ENCODE measurements around the gene SLC25A39.
A peak's percentile ranks its signal among the peaks of the same experiment; 100 is the strongest.

Gene SLC25A39

DNA sequence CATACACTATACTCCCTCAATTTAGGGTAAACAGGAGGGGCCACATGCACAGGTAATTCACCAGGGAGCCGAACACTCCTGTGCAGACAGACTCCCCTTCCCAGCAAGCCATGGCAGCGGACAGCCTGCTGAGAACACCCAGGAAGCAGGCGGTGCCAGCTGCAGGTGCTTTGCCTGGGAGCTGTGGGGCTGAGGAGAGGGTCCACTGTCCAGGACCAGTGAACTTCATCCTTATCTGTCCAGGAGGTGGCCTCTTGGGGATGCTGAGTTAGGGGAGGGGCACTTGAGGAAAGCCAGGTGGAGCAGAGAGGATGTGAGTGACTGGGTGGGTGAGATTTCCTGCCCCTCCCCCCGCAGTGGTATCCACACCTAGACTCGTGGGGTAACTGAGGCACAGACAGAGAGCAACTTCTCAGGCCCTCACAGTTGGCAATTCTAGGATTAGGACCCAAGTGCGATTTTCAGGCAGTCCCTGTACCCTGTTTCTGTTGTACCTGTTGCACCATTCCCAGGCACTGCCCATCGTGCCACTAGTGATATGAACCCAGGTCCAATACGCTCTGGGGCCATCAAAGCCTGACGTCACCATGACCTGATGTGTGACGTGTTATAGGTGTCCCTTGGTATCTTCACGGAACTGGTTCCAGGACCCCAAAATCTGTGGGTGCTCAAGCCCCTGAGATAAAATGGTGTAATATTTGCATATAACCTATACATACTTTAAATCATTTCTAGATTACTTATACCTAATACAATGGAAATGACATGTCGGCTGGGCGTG lies 21.6 kb upstream of the SLC25A39 start:
- H3K27me3 ChIP-seq (ENCODE audit: insufficient read depth, low read length, poor library complexity, severe bottlenecking), result no peaks in the 10 kb centered on the region
- no peaks in the 10 kb centered on the region for H3K36me3 ChIP-seq (ENCODE audit: insufficient read depth, low read length)
- peak overlapping the region; percentile 74 for H3K4me2 ChIP-seq (ENCODE audit: low read depth, low read length, poor library complexity, severe bottlenecking)
- no peak for TF ChIP-seq EZH2phosphoT487 (IDR thresholded peaks at IDR 0.05; ENCODE audit: borderline replicate concordance)
- TF ChIP-seq, protein P1, sequence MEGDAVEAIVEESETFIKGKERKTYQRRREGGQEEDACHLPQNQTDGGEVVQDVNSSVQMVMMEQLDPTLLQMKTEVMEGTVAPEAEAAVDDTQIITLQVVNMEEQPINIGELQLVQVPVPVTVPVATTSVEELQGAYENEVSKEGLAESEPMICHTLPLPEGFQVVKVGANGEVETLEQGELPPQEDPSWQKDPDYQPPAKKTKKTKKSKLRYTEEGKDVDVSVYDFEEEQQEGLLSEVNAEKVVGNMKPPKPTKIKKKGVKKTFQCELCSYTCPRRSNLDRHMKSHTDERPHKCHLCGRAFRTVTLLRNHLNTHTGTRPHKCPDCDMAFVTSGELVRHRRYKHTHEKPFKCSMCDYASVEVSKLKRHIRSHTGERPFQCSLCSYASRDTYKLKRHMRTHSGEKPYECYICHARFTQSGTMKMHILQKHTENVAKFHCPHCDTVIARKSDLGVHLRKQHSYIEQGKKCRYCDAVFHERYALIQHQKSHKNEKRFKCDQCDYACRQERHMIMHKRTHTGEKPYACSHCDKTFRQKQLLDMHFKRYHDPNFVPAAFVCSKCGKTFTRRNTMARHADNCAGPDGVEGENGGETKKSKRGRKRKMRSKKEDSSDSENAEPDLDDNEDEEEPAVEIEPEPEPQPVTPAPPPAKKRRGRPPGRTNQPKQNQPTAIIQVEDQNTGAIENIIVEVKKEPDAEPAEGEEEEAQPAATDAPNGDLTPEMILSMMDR (conservative IDR thresholded peaks at IDR 0.05; ENCODE audit: low read length), result no peak
- H3K79me2 ChIP-seq (ENCODE audit: insufficient read depth, low read length), result no peaks in the 10 kb centered on the region
- H4K20me1 ChIP-seq (ENCODE audit: insufficient read depth, low read length, poor library complexity, severe bottlenecking), result no peaks in the 10 kb centered on the region
- no peak overlapping the region for H2AFZ ChIP-seq (ENCODE audit: low read length)
- no peaks in the 10 kb centered on the region for H3F3A ChIP-seq (ENCODE audit: low read depth)
- H3K9ac ChIP-seq (ENCODE audit: low read depth, low read length, poor library complexity, severe bottlenecking), result no peak overlapping the region
- peaks cover 5% of the 10 kb centered on the region for H3K4me1 ChIP-seq (ENCODE audit: insufficient read depth, low read length, poor library complexity, severe bottlenecking)
- no peaks in the 10 kb centered on the region for H3K9me2 ChIP-seq (replicated peaks; ENCODE audit: low read depth, low read length)
- H3K4me3 ChIP-seq (ENCODE audit: low read length, poor library complexity, severe bottlenecking), result peak overlapping the region; percentile 76
- H3K9me3 ChIP-seq (ENCODE audit: insufficient read depth, low read depth, low read length), result no peaks in the 10 kb centered on the region

GRCh38 chr17:44345454-44346026 lies 20.9 kb upstream of the SLC25A39 start:
- peak overlapping the region; percentile 76 for H3K4me3 ChIP-seq (ENCODE audit: low read length, poor library complexity, severe bottlenecking)
- no peaks in the 10 kb centered on the region for H3F3A ChIP-seq (ENCODE audit: low read depth)
- H3K4me1 ChIP-seq (ENCODE audit: insufficient read depth, low read length, poor library complexity, severe bottlenecking), result peaks cover 5% of the 10 kb centered on the region

GRCh38 chr17:44344939-44345453 lies 20.4 kb upstream of the SLC25A39 start, which contains the start of gene GRN:
GRN (plus strand) TSS chr17:44345302; CDS start chr17:44349165, 3,863 bp downstream.
- no peaks in the 10 kb centered on the region for H3F3A ChIP-seq (ENCODE audit: low read depth)
- H3K9ac ChIP-seq (ENCODE audit: low read depth, low read length, poor library complexity, severe bottlenecking), result peak within 1 kb of the TSS; percentile 56
- H3K4me2 ChIP-seq (ENCODE audit: low read depth, low read length, poor library complexity, severe bottlenecking), result peak within 1 kb of the TSS; percentile 74
- peaks cover 5% of the 10 kb centered on the region for H3K4me1 ChIP-seq (ENCODE audit: insufficient read depth, low read length, poor library complexity, severe bottlenecking)
- no peaks in the 10 kb centered on the region for H3K9me2 ChIP-seq (replicated peaks; ENCODE audit: low read depth, low read length)
- H3K4me3 ChIP-seq (ENCODE audit: low read length, poor library complexity, severe bottlenecking), result peak within 1 kb of the TSS; percentile 76
- no peaks in the 10 kb centered on the region for H4K20me1 ChIP-seq (ENCODE audit: insufficient read depth, low read length, poor library complexity, severe bottlenecking)
- peak within 1 kb of the TSS; percentile 66 for H2AFZ ChIP-seq (ENCODE audit: low read length)
- H3K36me3 ChIP-seq (ENCODE audit: insufficient read depth, low read length), result no peaks in the 10 kb centered on the region
- no peaks in the 10 kb centered on the region for H3K27me3 ChIP-seq (ENCODE audit: insufficient read depth, low read length, poor library complexity, severe bottlenecking)
- TF ChIP-seq EZH2phosphoT487 (IDR thresholded peaks at IDR 0.05; ENCODE audit: borderline replicate concordance), result no peak
- TF ChIP-seq, protein P1 (conservative IDR thresholded peaks at IDR 0.05; ENCODE audit: low read length), result no peak
- H3K9me3 ChIP-seq (ENCODE audit: insufficient read depth, low read depth, low read length), result no peaks in the 10 kb centered on the region
- H3K79me2 ChIP-seq (ENCODE audit: insufficient read depth, low read length), result no peaks in the 10 kb centered on the region

More at GRCh38 chr17:44345454-44346026, 20.9 kb upstream of the SLC25A39 start:
- Histone ChIP-seq H3K9me2 (replicated peaks; ENCODE audit: low read depth, low read length) (no peaks in the 10 kb centered on the region), H3K27me3 (ENCODE audit: insufficient read depth, low read length, poor library complexity, severe bottlenecking) (no peaks in the 10 kb centered on the region), H3K4me2 (ENCODE audit: low read depth, low read length, poor library complexity, severe bottlenecking) (peak overlapping the region; percentile 74), H3K36me3 (ENCODE audit: insufficient read depth, low read length) (no peaks in the 10 kb centered on the region), H2AFZ (ENCODE audit: low read length) (peak overlapping the region; percentile 66), H4K20me1 (ENCODE audit: insufficient read depth, low read length, poor library complexity, severe bottlenecking) (no peaks in the 10 kb centered on the region), H3K9me3 (ENCODE audit: insufficient read depth, low read depth, low read length) (no peaks in the 10 kb centered on the region), H3K79me2 (ENCODE audit: insufficient read depth, low read length) (no peaks in the 10 kb centered on the region), H3K9ac (ENCODE audit: low read depth, low read length, poor library complexity, severe bottlenecking) (peak overlapping the region; percentile 56)
- TF ChIP-seq, protein P1 (conservative IDR thresholded peaks at IDR 0.05; ENCODE audit: low read length), result peak; percentile 83
- no peak for TF ChIP-seq EZH2phosphoT487 (IDR thresholded peaks at IDR 0.05; ENCODE audit: borderline replicate concordance)

Measured in Loucy (cell line).